Measurements from ENCODE around the gene RPE.

- TF ChIP-seq GATA2 (IDR thresholded peaks at IDR 0.05; ENCODE audit: low read depth, low read length), result no peak
- TF ChIP-seq GATA3 (IDR thresholded peaks at IDR 0.05; ENCODE audit: low read depth, low read length), result no peak
Observed at GRCh38 chr2:210034087-210034683, 31.7 kb downstream of the RPE start.
